HG02763 (cell line): ENCODE results near the gene CIB2.

ENCODE experiments used
- ATAC-seq: cut with Tn5 transposase; IDR thresholded peaks from one replicate; pipeline ENCODE4 v1.9.1; 2021; ENCODE audit warnings: mild to moderate bottlenecking, moderate library complexity; ENCODE audit not compliant: unreplicated experiment

CIB2 gene

DNA sequence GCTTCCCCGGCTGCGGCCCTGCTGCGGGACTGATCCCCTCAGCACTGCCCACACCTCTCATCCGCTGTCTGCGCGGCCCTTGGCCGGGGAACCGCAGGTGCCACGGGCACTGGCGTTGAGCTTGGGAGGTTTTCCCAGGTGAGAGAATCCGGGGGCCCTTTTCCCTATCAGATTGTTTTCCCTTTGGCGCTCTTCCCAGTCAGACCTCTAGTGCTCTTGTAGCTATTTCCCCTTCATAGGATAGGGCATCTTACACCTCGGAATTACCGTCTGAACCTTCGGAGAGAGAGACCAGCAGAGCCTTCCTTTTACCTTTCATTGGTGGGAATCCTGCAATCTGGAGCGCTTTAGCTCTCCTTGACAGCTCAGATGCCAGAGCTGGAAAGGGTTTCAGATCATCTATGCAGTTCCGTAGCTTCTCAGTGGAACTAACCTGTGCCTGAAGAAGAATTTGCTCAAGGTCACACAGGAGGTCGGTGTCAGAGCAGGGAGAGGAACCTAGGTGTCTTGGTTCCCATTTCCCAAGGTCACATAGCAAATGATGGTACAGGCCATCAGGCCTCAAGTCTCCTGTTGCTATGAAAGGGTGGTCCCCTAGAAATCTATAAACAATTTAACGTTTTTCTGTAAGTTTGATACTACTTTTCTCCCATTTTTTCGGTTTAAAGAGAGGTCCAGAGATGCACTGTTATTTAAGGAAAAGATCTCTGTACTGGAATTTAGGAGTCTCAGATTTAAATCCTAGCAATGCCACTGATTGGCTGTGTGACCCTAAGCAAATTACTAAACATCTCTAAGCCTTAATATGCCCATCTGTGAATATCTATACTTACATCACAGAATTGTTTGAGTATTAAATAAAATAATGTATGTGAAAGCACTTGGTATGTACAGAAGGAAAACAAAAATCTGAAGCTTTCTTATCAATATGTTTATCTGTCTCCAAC lies 18.8 kb upstream of the CIB2 start:
- no peak for ATAC-seq

DNA sequence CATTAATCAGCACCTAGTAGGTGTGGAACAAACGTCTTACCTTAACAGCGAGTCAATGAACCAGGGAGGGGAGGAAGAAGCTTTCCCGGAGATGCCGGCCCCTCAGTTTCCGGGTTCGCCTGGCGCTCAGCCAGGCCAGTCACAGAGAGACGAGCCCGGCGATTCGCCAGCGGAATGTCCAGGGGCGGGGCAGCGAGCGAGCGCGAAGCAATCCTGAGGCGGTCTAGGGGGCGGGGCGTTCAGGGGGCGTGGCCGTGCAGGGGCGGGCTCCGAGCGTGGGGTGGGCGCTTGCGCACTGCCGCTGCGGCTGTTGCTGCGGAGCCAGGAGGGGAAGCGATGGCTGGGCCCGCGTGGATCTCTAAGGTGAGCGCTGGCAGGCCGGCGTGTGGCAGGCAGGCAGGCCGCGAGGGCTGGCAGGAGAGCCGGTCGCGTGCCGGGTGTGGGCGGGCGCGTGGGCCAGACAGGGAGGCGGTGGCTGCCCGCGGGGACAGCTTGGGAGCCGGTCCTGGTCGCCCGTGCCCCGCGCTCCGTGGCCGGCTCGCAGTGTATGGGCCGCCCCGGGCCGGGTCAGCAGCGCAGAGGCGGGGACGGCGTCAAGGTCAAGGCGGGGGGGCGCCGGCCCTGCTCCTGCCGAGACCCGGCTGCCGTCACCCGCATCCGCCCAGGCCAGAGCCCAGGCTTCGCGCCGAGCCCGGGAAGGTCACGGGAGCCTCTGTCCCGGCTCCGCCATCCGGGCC lies 18.0 kb upstream of the CIB2 start, which contains the start of gene IDH3A:
IDH3A (plus strand) TSS at position 295 of the 737 bp plus-strand sequence; CDS start at position 337, 42 bp downstream.
- ATAC-seq, result peak; percentile 85

DNA sequence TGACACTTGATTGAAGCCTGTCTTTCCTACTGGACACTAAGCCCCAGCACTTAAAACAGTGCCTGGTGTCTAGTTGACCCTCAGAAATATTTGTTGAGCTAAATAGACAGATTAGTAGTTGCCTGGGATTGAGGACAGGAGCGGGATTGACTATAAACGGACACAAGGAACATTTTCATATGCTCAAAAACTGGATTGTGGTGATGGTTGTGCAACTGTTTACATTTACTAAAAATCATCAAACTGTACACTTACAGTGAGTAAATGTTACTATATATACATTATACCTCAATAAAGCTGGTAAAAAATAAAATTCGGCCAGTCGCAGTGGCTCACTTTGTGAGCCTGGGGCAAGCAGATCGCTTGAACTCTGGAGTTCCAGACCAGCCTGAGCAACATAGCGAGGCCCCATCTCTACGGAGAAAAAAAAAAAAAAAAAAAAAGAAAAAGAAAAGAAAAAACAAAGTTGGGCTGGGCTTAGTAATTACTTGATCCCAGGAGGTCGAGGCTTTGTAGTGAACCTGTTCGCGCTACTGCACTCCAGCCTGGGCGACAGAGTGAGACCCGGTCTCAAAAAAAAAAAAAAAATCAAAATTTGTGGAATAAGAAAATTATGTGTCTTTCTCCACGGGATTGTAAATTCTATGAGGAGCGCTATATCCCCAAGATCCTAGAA lies 17.3 kb upstream of the CIB2 start:
- no peak for ATAC-seq

DNA sequence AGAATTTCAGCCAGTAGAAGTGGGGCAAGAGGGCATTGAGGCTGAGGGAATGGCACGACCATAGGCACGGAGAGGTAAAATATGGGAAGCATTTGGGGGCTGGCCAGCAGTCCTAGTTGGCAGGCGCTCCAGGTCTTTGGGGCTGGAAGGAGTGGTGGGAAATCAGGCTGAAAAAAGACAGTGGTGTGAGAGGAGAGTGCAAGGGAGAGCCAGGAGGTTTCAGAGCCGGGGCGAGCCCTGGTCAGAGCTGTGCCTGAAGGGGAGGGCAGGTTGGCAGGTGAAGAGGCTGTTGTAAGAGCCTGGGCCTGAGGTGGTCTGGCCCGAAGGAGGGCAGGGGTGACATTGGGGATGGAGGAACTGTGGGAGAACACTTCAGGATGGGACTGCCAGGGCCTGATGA lies 16.3 kb upstream of the CIB2 start:
- ATAC-seq, result no peak

DNA sequence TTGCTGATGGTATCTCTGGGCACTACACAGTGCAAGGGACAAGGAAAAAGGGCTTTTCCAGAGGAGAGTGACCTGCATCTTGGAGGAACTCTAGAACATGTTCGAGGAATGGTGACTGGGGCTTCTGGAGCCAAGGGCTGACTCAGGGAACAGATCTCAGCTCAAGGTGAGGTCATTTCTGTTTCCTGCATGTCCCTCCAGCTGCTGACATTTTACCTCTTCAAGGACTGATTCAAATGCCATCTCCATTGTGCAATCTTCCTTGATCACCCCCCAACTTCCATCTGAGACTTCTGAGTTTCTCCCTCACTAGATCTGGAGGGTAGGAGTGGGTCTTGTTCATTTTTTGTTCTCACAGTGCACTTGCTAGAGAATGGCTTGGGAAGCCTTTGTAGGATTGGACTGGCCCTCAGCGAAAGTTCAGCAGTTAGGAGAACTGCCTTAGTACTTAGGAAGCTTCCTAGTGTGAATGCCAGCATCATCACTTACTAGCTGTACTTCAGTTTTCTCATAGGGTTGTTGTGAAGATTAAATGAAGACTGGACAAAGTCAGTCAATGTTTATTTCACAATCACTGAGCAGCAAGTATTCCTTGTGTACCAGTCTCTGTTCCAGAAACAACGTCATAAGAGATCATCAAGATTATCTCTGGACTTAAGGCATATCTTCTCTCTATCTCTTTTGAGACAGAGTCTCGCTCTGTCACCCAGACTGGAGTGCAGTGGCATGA lies 15.3 kb upstream of the CIB2 start:
- ATAC-seq, result no peak

DNA sequence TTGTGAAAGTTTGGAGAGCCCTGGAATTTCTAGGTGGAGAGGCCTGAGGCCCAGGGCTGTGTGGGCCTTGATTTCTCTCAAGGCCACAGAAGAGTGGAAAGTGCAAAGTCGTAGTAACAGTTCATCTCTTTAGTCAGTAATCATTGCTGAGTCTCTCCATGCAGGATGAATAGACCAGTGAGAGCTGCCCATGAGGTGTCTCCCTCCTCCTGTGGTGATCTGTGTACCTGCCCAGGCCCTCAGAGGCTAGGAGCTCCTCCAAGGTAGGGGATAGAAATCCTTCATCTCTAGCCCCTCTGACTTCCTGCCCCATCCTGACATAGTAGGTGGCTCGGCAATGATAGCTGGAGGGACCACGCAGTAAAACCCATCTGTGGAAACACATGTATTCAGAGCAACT lies 11.1 kb upstream of the CIB2 start:
- ATAC-seq, result no peak

DNA sequence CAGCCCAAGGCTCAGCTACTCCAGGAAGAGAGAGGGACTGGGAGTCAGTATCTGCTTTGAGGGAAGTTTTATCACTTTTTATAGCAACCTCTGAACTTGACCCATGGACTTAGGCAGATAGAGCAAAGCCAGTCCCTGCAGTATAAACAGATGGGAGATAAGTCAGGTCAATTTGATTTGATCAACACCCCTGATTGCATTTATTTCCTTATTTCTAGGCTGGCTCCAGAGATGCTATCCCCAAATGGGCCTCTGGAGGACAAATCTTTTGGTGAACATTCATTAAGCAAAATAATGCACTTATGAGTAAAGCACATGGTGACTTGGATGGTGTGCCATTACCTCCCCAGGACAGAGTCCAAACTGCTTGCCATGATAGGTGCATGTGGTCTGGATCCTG lies 9.0 kb upstream of the CIB2 start:
- no peak for ATAC-seq

DNA sequence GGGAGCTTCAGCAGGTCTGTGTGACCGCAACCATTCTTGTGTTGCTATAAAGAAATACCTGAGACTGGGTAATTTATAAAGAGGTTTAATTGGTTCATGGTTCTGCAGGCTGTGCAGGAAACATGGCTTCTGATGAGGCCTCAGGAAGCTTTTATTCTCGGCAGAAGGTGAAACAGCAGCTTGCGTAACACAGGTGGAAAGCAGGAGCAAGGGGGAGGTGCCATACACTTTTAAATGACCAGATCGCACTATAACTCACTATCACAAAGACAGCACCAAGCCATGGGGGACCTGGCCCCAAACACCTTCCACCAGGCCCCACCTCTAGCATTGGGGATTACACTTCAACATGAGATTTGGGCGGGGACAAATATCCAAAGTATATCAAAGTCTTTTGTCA lies 8.3 kb upstream of the CIB2 start:
- no peak for ATAC-seq

DNA sequence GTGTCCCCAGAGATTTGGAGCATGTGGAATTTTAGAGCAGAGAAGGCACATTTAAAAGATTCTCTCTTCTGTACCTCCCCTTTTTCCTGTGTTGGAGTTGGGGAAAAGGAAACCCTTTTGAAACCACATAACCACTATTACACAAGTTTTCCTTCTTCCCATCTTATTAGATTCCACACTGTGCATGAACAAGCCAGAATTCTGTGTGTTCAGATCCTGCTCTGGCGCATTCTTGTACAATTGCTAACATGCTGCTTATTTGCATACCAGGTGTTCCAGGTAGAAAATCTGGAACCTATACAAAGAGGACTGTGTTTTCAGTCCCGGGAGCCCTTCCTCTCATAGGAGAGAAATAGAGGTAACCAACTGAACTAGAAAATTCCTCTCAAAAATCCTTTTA lies 2.6 kb upstream of the CIB2 start:
- no peak for ATAC-seq

DNA sequence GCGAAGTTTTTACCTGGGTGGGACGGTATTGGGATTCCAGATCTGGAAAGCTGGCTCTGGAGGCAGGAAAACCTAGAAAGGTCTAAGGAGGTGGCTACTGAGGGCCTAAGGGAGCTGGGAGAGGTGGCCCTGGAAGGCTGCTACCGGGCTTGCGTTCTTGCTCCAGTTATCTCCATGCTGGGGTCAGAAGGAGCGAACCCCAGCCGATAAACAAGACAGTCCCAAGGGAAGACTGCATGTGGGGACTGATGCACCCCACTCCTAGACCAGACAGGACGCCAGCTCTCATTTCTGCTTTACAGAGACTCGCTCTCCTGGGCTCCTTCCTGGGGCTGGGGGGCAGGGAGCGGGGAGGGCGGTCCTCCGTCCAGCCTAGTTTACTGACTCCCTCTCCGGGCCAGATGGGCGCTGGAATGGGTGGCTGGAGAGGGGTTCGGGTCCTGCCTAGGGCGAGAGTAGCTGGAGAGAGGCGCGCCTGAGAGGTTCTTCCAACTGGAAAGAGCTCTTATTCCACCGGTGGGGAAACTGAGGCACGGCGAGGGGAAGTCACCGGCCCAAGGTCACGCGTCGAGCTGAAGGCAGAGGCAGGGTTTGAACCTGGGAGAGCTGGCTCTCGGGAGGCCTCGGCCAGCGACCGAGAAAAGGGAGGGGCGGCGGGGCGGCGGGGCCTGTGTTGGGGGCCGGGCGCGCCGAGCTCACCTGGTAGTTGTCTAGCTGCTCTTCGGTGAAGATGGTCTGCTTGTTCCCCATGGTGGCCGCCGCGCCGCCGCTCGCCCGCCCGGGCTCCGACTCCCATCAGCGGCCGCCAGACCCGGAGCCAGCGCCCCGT lies 565 bp downstream of the CIB2 start:
- no peak for ATAC-seq

DNA sequence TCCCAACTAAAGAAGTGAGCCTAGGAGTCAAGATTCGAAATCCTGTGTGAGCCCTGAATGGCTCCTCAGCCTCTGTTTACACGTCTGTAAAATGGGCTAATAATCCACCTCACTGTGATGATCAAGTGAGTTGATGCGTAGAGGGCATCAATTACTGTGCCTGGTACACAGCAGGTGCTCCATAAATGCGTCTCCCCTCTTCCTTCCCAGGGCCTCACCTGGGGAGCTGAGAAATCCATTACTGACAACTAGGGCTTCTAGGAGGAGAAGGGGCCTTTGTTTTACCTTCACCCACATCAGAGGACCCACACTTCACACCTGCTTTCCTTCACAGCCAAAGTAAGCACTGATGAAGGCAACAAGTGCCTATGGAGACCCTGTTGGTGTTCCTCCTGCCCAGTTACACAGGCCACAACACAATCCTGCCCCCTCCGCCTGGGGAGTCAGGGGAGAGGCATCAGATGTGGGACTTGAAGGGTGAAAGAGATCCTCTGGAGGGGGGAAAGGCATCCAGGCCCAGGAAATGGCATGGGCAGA lies 1.4 kb downstream of the CIB2 start:
- no peak for ATAC-seq

DNA sequence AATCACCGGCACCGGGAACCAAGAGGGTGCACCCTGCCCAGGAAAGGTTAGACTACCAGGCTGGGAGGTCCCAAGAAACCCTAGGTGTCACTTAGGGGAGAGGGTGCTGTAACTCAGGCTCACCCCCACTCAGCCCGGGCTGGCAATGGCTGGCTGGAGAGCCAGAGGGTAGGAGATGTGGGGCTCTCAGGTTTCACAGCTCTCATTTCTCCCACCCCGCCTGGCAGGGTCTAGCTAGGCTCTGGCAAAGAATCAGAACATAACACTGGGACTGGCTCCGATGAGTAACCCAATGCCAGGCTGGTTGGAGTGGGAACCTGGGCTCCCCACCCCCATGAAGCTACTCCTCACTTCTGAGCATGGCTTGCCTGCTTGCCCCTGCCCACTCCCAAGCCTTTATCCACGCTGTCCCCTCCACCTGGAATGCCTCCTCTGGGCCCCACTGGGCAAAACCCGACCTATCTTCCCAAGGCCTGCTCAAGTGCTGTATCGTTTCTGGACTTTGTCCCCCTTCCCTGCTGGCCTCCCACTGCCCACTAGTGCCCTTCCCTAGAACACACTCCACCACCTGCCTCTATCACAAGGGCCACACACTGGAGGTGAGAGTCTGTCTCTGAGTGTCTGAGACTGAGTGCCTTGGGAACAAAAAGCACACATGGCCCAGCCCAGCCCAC lies 2.0 kb downstream of the CIB2 start:
- no peak for ATAC-seq

DNA sequence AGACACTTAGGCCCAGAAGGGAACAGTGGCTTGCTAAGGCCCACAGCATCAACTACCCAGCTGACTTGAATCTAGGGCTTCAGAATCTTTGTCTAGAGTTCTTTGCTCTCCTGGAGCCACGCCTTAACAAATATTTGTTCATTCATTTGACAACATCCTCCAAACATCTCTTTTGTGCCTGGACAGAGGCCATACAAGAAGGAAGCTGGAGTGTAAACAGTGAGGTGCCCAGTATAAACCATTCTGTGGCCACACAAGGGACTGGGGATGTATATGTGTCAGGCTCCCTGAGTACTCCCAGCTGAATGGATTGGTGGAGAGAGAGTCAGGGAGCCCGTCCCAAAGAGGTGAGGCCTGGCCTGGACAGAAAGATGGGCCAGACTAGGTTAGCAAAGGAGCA lies 3.4 kb downstream of the CIB2 start:
- no peak for ATAC-seq

DNA sequence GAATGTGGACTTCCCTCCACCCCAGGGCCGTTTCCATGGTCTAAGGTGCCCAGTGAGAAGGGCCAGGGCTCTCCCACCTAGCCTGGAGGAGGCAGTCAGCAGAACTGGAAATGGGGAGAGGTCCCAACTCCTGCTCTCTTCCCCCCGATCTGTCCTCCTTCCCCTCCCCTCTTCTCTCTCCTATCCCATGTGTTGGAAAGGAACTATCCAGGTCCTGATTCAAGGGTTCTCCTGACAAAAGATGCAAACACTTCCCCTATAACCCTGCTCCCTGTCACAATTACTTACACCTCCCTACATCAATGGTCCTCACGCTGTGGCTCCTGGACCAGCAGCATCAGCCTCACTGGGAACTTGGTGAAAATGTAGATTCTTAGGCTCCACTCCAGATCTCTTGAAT lies 6.0 kb downstream of the CIB2 start:
- ATAC-seq, result no peak

DNA sequence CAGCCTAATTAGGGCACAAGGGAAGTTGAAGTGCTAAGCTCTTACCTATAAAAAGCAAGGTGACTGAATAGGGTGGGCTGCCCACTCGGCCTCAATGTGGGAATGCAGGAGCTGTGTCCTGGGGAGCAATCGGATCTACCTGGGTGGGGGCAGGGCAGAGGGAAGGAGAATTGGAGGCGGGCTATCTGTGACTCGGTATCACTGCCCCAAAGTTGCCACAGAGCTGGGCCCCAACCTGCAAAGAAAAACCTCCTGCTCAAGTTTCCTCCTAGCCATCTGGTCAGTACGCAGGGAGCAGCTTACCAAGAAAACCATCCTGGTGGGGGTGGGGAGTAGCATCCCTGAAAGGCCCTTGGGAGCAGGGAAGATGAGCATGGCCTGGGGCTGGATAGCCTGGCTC lies 10.7 kb downstream of the CIB2 start:
- ATAC-seq, result no peak

DNA sequence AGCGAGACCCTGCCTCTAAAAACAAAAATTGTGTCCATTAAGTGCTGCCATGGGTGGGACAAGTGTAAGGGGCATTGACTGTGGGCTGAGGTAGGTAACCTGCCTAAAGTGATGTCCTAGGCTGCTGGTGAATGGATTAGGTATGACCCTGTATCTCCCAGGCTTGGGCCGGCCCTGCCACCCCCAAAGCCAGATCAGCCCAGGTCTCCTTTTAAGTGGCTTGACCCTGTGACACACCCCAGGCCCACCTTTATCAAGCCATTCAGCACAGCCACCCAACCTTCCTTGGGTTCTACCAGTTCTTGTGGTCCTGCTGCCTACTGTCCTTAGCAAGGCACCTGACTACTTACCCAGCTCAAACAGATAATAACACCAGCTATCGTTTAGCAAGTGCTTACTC lies 18.7 kb downstream of the CIB2 start:
- ATAC-seq, result no peak

DNA sequence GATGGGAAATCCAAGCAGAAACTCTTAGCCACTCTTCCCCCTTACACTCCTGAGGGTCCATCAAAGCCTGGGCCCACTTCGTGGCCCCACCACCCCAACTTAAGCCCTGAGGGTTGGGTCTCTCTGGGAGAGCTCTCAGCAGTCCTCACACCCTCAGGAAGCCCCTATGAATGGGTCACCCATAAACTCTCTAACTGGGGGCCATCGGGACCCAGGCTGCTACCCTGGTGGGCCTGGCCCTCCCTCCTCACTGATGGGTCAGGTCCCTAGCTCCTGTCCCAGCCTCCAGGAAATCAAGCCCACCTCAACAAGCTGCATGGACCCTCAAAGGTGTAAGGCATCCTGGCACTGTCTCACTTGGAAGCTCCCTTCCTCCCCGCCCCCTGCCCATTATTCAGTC lies 19.5 kb downstream of the CIB2 start:
- ATAC-seq, result no peak

DNA sequence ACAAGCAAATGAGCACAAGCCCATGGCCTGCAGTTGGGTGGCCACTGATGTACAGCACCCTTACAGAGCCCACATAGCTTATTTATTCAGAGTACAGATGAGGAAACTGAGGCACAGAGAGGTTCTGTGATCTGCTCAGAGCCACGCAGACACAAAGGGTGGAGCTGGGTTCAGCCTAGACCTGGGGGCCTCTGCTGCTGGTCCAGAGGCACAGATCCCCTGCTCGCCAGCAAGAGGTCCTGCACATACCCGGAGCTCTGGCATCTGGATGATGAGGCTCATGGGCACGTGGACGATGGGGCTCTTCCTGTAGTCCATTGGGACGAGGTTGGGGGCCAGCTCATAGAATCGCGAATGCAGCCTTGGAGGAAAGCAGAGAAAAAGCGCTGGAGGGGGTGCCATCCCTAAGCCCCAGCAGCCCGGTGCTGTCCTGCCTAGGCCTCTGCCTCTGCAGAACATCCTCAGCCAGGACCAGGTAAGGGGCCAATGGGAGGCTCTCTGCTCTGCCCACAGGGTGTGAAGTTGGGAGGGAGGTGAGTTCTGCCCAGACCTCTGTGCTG lies 20.2 kb downstream of the CIB2 start:
- no peak for ATAC-seq

DNA sequence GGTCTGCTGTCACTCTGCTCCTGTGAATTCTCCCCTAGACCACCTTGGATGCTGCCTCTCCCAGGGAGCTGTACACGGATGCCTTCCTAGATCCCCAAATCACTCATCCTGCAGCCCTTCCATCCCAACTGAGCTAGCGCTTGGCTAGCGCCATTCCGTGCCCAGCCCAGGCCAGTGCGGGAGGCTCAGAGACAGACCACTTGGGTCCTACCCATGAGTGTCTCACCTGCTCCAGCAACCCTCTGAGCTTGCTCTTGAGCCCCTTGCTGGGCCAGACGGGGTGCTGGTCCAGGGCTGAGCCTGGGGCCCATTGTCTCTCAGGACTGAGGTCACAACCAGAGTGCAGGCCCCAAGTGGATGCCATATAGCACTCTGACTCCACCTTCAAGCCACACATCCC lies 21.1 kb downstream of the CIB2 start:
- ATAC-seq, result no peak
